Measurements from ENCODE around the gene DOLPP1. TPM values are rescaled to one million over a fixed set of nuclear protein-coding genes. Genes with fewer than 3 reads are reported as not detected.

Gene DOLPP1
- total RNA-seq, 1 experiment from 2014 or later: 32.7 TPM

DNA sequence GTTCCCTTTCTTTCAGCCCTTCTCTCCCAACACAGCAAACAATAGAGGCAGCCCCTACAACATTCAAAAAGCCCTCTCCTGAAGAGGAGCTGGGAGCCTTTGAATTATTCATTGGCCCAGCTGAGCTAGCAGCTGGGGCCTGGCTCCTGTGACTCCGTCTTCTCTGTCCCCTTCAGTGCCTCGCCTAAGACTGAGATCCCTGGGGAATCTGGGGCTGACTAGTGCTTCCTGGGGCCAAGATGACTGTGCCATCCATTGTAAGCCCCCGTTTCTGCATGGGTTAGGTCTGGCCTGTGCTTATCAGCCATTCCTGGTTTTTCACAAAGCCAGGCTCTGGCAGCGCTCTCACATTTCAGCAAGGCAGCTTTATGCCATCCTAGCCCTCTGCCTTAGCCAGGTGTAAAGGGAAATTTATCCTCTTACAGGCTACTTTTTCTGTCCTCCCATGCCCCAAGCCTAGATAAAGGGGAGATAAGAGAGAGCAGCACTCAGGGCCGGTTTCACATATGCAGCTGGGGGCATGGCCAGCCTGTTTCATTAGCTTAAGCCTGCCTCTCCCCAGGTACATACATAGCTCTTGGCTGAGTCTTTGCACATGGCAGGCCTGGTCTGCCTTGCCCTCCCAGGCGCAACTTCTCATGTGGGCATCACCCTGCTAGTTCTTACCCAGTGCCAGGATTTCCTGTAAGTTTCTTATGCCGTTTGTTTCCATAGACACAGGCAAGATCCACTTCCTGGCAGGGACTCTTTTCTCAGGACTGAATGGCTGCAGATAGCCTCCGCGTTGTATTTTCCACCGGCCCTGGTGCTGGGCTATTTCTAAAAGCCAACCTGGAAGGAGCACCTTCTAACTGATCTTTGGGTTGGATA is 46.1 kb downstream of the DOLPP1 start:
- Mint-ChIP-seq H3K27me3 (ENCODE audit: low read depth) (no peaks in the 10 kb centered on the region), H3K4me3 (peak overlapping the region; percentile 31), H3K36me3 (peaks cover 48% of the 10 kb centered on the region), H3K9me3 (0 out of 2 replicates have a peak, but pooled peaks cover 4% of the 10 kb centered on the region), H3K27ac (peak overlapping the region; percentile 93), H3K4me1 (peaks cover 30% of the 10 kb centered on the region)
- TF ChIP-seq, protein P1, sequence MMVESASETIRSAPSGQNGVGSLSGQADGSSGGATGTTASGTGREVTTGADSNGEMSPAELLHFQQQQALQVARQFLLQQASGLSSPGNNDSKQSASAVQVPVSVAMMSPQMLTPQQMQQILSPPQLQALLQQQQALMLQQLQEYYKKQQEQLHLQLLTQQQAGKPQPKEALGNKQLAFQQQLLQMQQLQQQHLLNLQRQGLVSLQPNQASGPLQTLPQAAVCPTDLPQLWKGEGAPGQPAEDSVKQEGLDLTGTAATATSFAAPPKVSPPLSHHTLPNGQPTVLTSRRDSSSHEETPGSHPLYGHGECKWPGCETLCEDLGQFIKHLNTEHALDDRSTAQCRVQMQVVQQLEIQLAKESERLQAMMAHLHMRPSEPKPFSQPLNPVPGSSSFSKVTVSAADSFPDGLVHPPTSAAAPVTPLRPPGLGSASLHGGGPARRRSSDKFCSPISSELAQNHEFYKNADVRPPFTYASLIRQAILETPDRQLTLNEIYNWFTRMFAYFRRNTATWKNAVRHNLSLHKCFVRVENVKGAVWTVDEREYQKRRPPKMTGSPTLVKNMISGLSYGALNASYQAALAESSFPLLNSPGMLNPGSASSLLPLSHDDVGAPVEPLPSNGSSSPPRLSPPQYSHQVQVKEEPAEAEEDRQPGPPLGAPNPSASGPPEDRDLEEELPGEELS (CRISPR knock-in tag; IDR thresholded peaks at IDR 0.05): 0 out of 2 replicates have a peak, but pooled peaks have one; percentile 22
- TF ChIP-seq TCF7 (CRISPR knock-in tag; IDR thresholded peaks at IDR 0.05; ENCODE audit: low read depth) (no peak), E2F5 (CRISPR knock-in tag; IDR thresholded peaks at IDR 0.05) (no peak), SMAD4 (CRISPR knock-in tag; IDR thresholded peaks at IDR 0.05) (no peak), CTCF (IDR thresholded peaks at IDR 0.05) (no peak), ZNF121 (CRISPR knock-in tag; IDR thresholded peaks at IDR 0.05) (0 out of 2 replicates have a peak, but pooled peaks have one; percentile 4), JAZF1 (CRISPR knock-in tag; IDR thresholded peaks at IDR 0.05) (no peak)
- TF ChIP-seq, protein P2, sequence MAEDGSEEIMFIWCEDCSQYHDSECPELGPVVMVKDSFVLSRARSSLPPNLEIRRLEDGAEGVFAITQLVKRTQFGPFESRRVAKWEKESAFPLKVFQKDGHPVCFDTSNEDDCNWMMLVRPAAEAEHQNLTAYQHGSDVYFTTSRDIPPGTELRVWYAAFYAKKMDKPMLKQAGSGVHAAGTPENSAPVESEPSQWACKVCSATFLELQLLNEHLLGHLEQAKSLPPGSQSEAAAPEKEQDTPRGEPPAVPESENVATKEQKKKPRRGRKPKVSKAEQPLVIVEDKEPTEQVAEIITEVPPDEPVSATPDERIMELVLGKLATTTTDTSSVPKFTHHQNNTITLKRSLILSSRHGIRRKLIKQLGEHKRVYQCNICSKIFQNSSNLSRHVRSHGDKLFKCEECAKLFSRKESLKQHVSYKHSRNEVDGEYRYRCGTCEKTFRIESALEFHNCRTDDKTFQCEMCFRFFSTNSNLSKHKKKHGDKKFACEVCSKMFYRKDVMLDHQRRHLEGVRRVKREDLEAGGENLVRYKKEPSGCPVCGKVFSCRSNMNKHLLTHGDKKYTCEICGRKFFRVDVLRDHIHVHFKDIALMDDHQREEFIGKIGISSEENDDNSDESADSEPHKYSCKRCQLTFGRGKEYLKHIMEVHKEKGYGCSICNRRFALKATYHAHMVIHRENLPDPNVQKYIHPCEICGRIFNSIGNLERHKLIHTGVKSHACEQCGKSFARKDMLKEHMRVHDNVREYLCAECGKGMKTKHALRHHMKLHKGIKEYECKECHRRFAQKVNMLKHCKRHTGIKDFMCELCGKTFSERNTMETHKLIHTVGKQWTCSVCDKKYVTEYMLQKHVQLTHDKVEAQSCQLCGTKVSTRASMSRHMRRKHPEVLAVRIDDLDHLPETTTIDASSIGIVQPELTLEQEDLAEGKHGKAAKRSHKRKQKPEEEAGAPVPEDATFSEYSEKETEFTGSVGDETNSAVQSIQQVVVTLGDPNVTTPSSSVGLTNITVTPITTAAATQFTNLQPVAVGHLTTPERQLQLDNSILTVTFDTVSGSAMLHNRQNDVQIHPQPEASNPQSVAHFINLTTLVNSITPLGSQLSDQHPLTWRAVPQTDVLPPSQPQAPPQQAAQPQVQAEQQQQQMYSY (CRISPR knock-in tag; IDR thresholded peaks at IDR 0.05): peak; percentile 86
- TF ChIP-seq, protein P3, sequence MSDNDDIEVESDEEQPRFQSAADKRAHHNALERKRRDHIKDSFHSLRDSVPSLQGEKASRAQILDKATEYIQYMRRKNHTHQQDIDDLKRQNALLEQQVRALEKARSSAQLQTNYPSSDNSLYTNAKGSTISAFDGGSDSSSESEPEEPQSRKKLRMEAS (CRISPR knock-in tag; IDR thresholded peaks at IDR 0.05): peak; percentile 32; the same call in 1 of the 2 replicates
- TF ChIP-seq, protein P4, sequence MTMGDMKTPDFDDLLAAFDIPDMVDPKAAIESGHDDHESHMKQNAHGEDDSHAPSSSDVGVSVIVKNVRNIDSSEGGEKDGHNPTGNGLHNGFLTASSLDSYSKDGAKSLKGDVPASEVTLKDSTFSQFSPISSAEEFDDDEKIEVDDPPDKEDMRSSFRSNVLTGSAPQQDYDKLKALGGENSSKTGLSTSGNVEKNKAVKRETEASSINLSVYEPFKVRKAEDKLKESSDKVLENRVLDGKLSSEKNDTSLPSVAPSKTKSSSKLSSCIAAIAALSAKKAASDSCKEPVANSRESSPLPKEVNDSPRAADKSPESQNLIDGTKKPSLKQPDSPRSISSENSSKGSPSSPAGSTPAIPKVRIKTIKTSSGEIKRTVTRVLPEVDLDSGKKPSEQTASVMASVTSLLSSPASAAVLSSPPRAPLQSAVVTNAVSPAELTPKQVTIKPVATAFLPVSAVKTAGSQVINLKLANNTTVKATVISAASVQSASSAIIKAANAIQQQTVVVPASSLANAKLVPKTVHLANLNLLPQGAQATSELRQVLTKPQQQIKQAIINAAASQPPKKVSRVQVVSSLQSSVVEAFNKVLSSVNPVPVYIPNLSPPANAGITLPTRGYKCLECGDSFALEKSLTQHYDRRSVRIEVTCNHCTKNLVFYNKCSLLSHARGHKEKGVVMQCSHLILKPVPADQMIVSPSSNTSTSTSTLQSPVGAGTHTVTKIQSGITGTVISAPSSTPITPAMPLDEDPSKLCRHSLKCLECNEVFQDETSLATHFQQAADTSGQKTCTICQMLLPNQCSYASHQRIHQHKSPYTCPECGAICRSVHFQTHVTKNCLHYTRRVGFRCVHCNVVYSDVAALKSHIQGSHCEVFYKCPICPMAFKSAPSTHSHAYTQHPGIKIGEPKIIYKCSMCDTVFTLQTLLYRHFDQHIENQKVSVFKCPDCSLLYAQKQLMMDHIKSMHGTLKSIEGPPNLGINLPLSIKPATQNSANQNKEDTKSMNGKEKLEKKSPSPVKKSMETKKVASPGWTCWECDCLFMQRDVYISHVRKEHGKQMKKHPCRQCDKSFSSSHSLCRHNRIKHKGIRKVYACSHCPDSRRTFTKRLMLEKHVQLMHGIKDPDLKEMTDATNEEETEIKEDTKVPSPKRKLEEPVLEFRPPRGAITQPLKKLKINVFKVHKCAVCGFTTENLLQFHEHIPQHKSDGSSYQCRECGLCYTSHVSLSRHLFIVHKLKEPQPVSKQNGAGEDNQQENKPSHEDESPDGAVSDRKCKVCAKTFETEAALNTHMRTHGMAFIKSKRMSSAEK (CRISPR knock-in tag; IDR thresholded peaks at IDR 0.05; ENCODE audit: borderline replicate concordance): no peak
- TF ChIP-seq, protein P5, sequence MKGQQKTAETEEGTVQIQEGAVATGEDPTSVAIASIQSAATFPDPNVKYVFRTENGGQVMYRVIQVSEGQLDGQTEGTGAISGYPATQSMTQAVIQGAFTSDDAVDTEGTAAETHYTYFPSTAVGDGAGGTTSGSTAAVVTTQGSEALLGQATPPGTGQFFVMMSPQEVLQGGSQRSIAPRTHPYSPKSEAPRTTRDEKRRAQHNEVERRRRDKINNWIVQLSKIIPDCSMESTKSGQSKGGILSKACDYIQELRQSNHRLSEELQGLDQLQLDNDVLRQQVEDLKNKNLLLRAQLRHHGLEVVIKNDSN (CRISPR knock-in tag; IDR thresholded peaks at IDR 0.05): no peak
- ChIA-PET CTCF (interaction anchor here (0.7 to 3.8 kb wide), 10 partner anchors 12 to 1009 kb away, joined by 3 to 33 read pairs (median 6); partner anchors contain the start of gene SH3GLB2), POLR2A (interaction anchor here (0.7 to 1.5 kb wide), 7 partner anchors 13 to 207 kb away, joined by 3 to 5 read pairs (median 4); partner anchors contain the start of genes CRAT and PTPA)
- DNase-seq (ENCODE audit: low spot score): peak; percentile 43
- ATAC-seq: peak; percentile 89

All from WTC11 (cell line).